K562 (cell line): ENCODE measurements around the gene NSG2. TPM values are rescaled to one million over a fixed set of nuclear protein-coding genes. Genes with fewer than 3 reads are reported as not detected.

Experiments used
- ATAC-seq: fragments of 200-7000 bp; cut with Tn5 transposase; 3 replicates; pipeline ENCODE4 v1.9.1; 2020; ENCODE audit warnings: moderate library complexity
- BruUV-seq: library from RNA; stranded (reverse); fragments of 400-500 nt; replicated peaks from 2 replicates; lab custom pipeline; 2021; lab: Mats Ljungman, UMichigan
- CTCF ChIA-PET: fragments of 300-600 bp; formaldehyde crosslinking; extraction: SDS; loops from one replicate; lab custom pipeline; 2021; ENCODE audit warnings: low intra/inter-chr PET ratio; lab: Yijun Ruan, JAX
- POLR2A ChIA-PET: fragments of 300-600, 350-650 bp; sonication (Branson Sonifier 250); formaldehyde crosslinking; extraction: SDS; loops from one replicate; lab custom pipeline; 2021; ENCODE audit warnings: antibody characterized with exemption, inconsistent platforms; lab: Yijun Ruan, JAX
- DNase-seq, 4 experiments: peaks; one replicate each; pipeline versions ENCODE4 v3.0.0 to v3.0.0-alpha.2; 2011 to 2018; ENCODE audit warnings: low spot score in 3 of 4, mixed read lengths in 3 of 4; ENCODE audit errors: extremely low read depth in 1 of 4
- FAIRE-seq: peaks from 2 replicates; lab custom pipeline; 2011; peaks lifted over from hg19 to GRCh38; lab: Jason Lieb, UNC
- H2AFZ ChIP-seq: 2 replicates; pipeline ENCODE4 v1.6.0; 2011; ENCODE audit warnings: low read depth, low read length, control low read depth, inconsistent platforms
- H3K27ac ChIP-seq: fragments of 200-600 bp; 3 replicates; pipeline ENCODE4 v1.8.0; 2011; ENCODE audit warnings: low read depth, mild to moderate bottlenecking, control low read depth, inconsistent platforms, low read length, moderate library complexity, mixed read lengths; ENCODE audit errors: extremely low read depth
- H3K27me3 ChIP-seq, 2 experiments: fragments of 300-600 bp in 1 of 2; 2 replicates in 1 of 2; 3 replicates in 1 of 2; pipeline versions ENCODE4 v1.6.0 to v1.8.0; 2011; ENCODE audit warnings: inconsistent platforms in 2 of 2, low read length in 2 of 2, mild to moderate bottlenecking in 1 of 2, mixed read lengths in 1 of 2, moderate library complexity in 1 of 2; ENCODE audit not compliant: control insufficient read depth in 2 of 2, insufficient read depth in 2 of 2
- H3K36me3 ChIP-seq: fragments of 300-600 bp; 3 replicates; pipeline ENCODE4 v1.8.0; 2011; ENCODE audit warnings: mild to moderate bottlenecking, low read length, inconsistent platforms; ENCODE audit not compliant: control insufficient read depth, insufficient read depth
- H3K4me1 ChIP-seq, 2 experiments: fragments of 200-600 bp in 1 of 2; replicated peaks in 1 of 2; 2 replicates in 1 of 2; 3 replicates in 1 of 2; pipeline versions ENCODE4 v1.5.1 to v1.8.0; 2011; ENCODE audit warnings: inconsistent platforms in 2 of 2, low read length in 2 of 2, mild to moderate bottlenecking in 1 of 2, mixed read lengths in 1 of 2, moderate library complexity in 1 of 2; ENCODE audit not compliant: control insufficient read depth in 2 of 2, insufficient read depth in 2 of 2
- H3K4me2 ChIP-seq: 2 replicates; pipeline ENCODE4 v1.6.1; 2011; ENCODE audit warnings: low read length, control low read depth, inconsistent platforms, mixed read lengths; ENCODE audit not compliant: insufficient read depth
- H3K4me3 ChIP-seq: fragments of 200-600 bp; sonication (generic), shearing (Covaris generic); 2 replicates; pipeline ENCODE4 v1.5.1; 2016; ENCODE audit warnings: control low read depth, inconsistent platforms
- H3K79me2 ChIP-seq: fragments of 200-600 bp; 3 replicates; pipeline ENCODE4 v1.8.0; 2011; ENCODE audit warnings: low read length, inconsistent platforms; ENCODE audit not compliant: control insufficient read depth, insufficient read depth
- H3K9ac ChIP-seq, 2 experiments: 2 replicates each; pipeline versions ENCODE4 v1.6.0 to v1.6.1; 2011; ENCODE audit warnings: low read depth in 2 of 2, low read length in 2 of 2, control low read depth in 1 of 2, inconsistent platforms in 1 of 2, mild to moderate bottlenecking in 1 of 2, mixed read lengths in 1 of 2; ENCODE audit not compliant: insufficient read depth in 1 of 2
- H3K9me1 ChIP-seq: one replicate; pipeline ENCODE4 v1.6.0; 2011; ENCODE audit warnings: inconsistent platforms, mild to moderate bottlenecking, low read length, moderate library complexity; ENCODE audit not compliant: control insufficient read depth, insufficient read depth
- H3K9me3 ChIP-seq: replicated peaks from 2 replicates; pipeline ENCODE4 v1.5.1; 2011; ENCODE audit warnings: low read depth, low read length, inconsistent platforms; ENCODE audit not compliant: control insufficient read depth, insufficient read depth
- H4K20me1 ChIP-seq: replicated peaks from 2 replicates; pipeline ENCODE4 v1.6.1; 2011; ENCODE audit warnings: low read length, inconsistent platforms, mixed read lengths; ENCODE audit not compliant: control insufficient read depth, insufficient read depth
- CBX5 ChIP-seq: IDR thresholded peaks from 2 replicates; pipeline ENCODE4 v1.6.1; 2014; ENCODE audit warnings: low read depth, borderline replicate concordance
- FOSL1 ChIP-seq: fragments of 200-800 bp; sonication (Bioruptor generic); conservative IDR thresholded peaks from 2 replicates; pipeline ENCODE4 v1.6.1; 2016; ENCODE audit warnings: missing genetic modification characterization, missing compliant biosample characterization
- GTF2A2 ChIP-seq: IDR thresholded peaks from 2 replicates; pipeline ENCODE4 v1.6.1; 2016; ENCODE audit warnings: mild to moderate bottlenecking, missing genetic modification characterization, missing compliant biosample characterization
- HDAC6 ChIP-seq: IDR thresholded peaks from 2 replicates; pipeline ENCODE4 v1.6.1; 2012; ENCODE audit warnings: low read depth, mild to moderate bottlenecking, control low read depth, inconsistent platforms, low read length, moderate library complexity
- PTTG1 ChIP-seq: fragments of 450-650 bp; IDR thresholded peaks from 2 replicates; pipeline ENCODE4 v1.6.1; 2016; ENCODE audit warnings: low read depth, mild to moderate bottlenecking, missing genetic modification characterization, missing compliant biosample characterization
- SMARCE1 ChIP-seq: fragments of 450-650 bp; IDR thresholded peaks from 2 replicates; pipeline ENCODE4 v1.7.1; 2016; ENCODE audit warnings: mild to moderate bottlenecking
- SRSF3 ChIP-seq: fragments of 200-400 bp; formaldehyde crosslinking; IDR thresholded peaks from 2 replicates; pipeline ENCODE4 v1.6.1; 2016; ENCODE audit warnings: mild to moderate bottlenecking, low read length, moderate library complexity; ENCODE audit not compliant: insufficient read depth
- TCFL5 ChIP-seq: fragments of 250-450 bp; sonication (Bioruptor Pico); conservative IDR thresholded peaks from 2 replicates; pipeline ENCODE4 v1.6.1; 2021; ENCODE audit warnings: mild to moderate bottlenecking, moderate library complexity, matching md5 sums
- ZNF583 ChIP-seq: fragments of 250-450 bp; sonication (Bioruptor Pico); IDR thresholded peaks from 2 replicates; pipeline ENCODE4 v1.4.0; 2020
- ZNF696 ChIP-seq: fragments of 250-450 bp; sonication (Bioruptor Pico); conservative IDR thresholded peaks from 2 replicates; pipeline ENCODE4 v1.4.0; 2020; ENCODE audit warnings: mild to moderate bottlenecking, moderate library complexity
- WGBS: fragments of 100-300 bp; shearing (Covaris generic); methylation state at CpG from one replicate; pipeline ENCODE4 v1.1.6; 2016; ENCODE audit warnings: low coverage, mixed read lengths; ENCODE audit not compliant: insufficient coverage; ENCODE audit errors: missing lambda C conversion rate; 5-methylcytosine and 5-hydroxymethylcytosine counted together
- in situ Hi-C: fragments of 300-500 bp; cut with MboI; formaldehyde crosslinking; loops from 4 replicates; pipeline ENCODE4 v1.15.0; 2018; ENCODE audit warnings: inconsistent platforms, mixed read lengths
- intact Hi-C: fragments of 100-400 bp; cut with micrococcal nuclease; formaldehyde crosslinking; loops from 2 replicates; pipeline ENCODE4 v1.14.2; 2022
- polyA plus RNA-seq, 8 experiments: library from polyadenylated mRNA; depleted of rRNA in 4 of 8; stranded (reverse) in 5 of 8; unstranded in 3 of 8; fragments of >200 nt; fragmentation: Nextera tagmentation in 2 of 8; fragmentation: Illumina TruSeq in 1 of 8; extraction: Ambion mirVana in 2 of 8; extraction: Trizol in 1 of 8; gene quantifications; 2 replicates each; pipeline versions ENCODE4 v1.2.1 to v1.2.3, GENCODE V29; 2011 to 2014; ENCODE audit warnings: inconsistent platforms in 1 of 8, missing spikeins in 1 of 8
- total RNA-seq, 7 experiments: library from RNA; depleted of rRNA in 6 of 7; stranded (reverse); fragments of >200 nt in 6 of 7; fragmentation: Illumina TruSeq in 2 of 7; extraction: Trizol in 2 of 7; gene quantifications; 2 replicates each; pipeline versions ENCODE4 v1.2.1 to v1.2.3, GENCODE V29; 2011 to 2021; ENCODE audit warnings: low replicate concordance in 1 of 7
- TF ChIP-seq, protein P1 (sequence below): fragments of 250-450 bp; sonication (Bioruptor Pico); IDR thresholded peaks from 2 replicates; pipeline ENCODE4 v1.4.0; 2020; ENCODE audit warnings: mild to moderate bottlenecking, moderate library complexity

The NSG2 gene
- total and polyA plus RNA-seq, 9 of the 15 experiments (the other 6 are each of a cell fraction or from before 2014, with no cell fraction given), result not detected

DNA sequence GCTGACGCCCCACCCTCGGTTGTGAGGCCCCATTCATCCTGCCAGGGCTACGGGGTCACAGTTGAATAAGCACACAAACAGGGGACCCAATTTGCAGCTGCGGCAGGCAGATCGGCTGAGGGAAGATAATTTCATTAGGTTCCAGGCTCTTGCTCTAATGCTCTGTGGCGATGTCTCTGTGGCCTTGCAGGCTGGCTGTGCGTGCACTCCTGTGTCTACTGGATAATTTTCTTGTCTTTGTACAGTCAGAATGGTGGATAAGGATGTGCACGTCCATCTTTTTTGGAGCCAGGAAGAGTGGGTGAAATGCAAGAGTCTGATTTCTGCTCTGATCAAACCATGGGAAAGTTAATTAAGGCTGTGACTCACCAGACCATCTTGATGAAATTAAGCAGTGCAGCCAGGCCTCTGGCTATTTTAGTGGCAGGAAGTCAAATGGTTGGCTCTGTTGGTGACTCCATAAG lies 39.2 kb downstream of the NSG2 start:
- 3% methylated on average over 8 of the region's 8 CpGs for WGBS
- ATAC-seq (no peak), FAIRE-seq (no peak), DNase-seq (no peak)
- intact Hi-C loops (no loop called here), in situ Hi-C loops (no loop called here)
- Histone ChIP-seq H3K9ac (no peak overlapping the region), H4K20me1 (0 out of 2 replicates have a peak, but pooled peaks cover 2% of the 10 kb centered on the region), H3K4me1 (no peaks in the 10 kb centered on the region; a peak in 1 of 5 replicates), H3K4me2 (no peak overlapping the region), H2AFZ (no peak overlapping the region), H3K27ac (no peak overlapping the region), H3K27me3 (peaks cover 0 to 40% of the 10 kb centered on the region in 2 experiments; a peak in 2 of 5 replicates), H3K36me3 (no peaks in the 10 kb centered on the region), H3K4me3 (no peak overlapping the region), H3K9me3 (no peaks in the 10 kb centered on the region), H3K79me2 (no peaks in the 10 kb centered on the region), H3K9me1 (no peaks in the 10 kb centered on the region)
- POLR2A ChIA-PET, result no interaction called here
- CTCF ChIA-PET, result no interaction called here
- BruUV-seq, result no TSS peak
- TF ChIP-seq FOSL1 (tag) (no peak), CBX5 (no peak), ZNF583 (CRISPR knock-in tag) (no peak), HDAC6 (no peak), TCFL5 (no peak), PTTG1 (tag) (no peak), GTF2A2 (tag) (no peak), SMARCE1 (no peak), SRSF3 (no peak), ZNF696 (CRISPR knock-in tag) (no peak)
- TF ChIP-seq, protein P1, sequence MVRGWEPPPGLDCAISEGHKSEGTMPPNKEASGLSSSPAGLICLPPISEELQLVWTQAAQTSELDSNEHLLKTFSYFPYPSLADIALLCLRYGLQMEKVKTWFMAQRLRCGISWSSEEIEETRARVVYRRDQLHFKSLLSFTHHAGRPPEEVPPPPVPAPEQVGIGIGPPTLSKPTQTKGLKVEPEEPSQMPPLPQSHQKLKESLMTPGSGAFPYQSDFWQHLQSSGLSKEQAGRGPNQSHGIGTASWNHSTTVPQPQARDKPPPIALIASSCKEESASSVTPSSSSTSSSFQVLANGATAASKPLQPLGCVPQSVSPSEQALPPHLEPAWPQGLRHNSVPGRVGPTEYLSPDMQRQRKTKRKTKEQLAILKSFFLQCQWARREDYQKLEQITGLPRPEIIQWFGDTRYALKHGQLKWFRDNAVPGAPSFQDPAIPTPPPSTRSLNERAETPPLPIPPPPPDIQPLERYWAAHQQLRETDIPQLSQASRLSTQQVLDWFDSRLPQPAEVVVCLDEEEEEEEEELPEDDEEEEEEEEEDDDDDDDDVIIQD (CRISPR knock-in tag), result no peak
